NCI-H2081 treated with DMSO at 0.1 percent for 48 hours (cell line): ENCODE measurements around the gene HOXA1.
A peak's percentile ranks its signal among the peaks of the same experiment; 100 is the strongest.

Experiments
- DNase-seq: peaks from one replicate; lab custom pipeline; 2025; lab: John Stamatoyannopoulos, UW

The HOXA1 gene

GRCh38 chr7:27092819-27093110 is 3.0 kb downstream of the HOXA1 start:
- DNase-seq: no peak

GRCh38 chr7:27091941-27092818 is 3.6 kb downstream of the HOXA1 start:
- DNase-seq: no peak

GRCh38 chr7:27091105-27091504 is 4.7 kb downstream of the HOXA1 start:
- DNase-seq: no peak

GRCh38 chr7:27088002-27088922 is 7.5 kb downstream of the HOXA1 start:
- DNase-seq: no peak

GRCh38 chr7:27083646-27084045 is 12.2 kb downstream of the HOXA1 start:
- DNase-seq: no peak

GRCh38 chr7:27082171-27082570 is 13.6 kb downstream of the HOXA1 start:
- no peak for DNase-seq

- no peak for DNase-seq
Observed at GRCh38 chr7:27080844-27081436, 14.9 kb downstream of the HOXA1 start.

GRCh38 chr7:27079234-27079975 is 16.4 kb downstream of the HOXA1 start:
- DNase-seq: no peak

- DNase-seq: no peak
Observed at GRCh38 chr7:27078616-27079233, 17.1 kb downstream of the HOXA1 start.

GRCh38 chr7:27073076-27073475 is 22.7 kb downstream of the HOXA1 start:
- DNase-seq: peak; percentile 81

GRCh38 chr7:27071622-27072390 is 24.0 kb downstream of the HOXA1 start:
- DNase-seq: peak; percentile 25

- DNase-seq: no peak
Observed at GRCh38 chr7:27068259-27068658, 27.5 kb downstream of the HOXA1 start.

GRCh38 chr7:27066148-27066547 is 29.7 kb downstream of the HOXA1 start:
- DNase-seq: no peak

- DNase-seq: no peak
Observed at GRCh38 chr7:27065709-27066108, 30.1 kb downstream of the HOXA1 start.

GRCh38 chr7:27064661-27065060 is 31.1 kb downstream of the HOXA1 start:
- DNase-seq: no peak

- DNase-seq: no peak
Observed at GRCh38 chr7:27064159-27064558, 31.6 kb downstream of the HOXA1 start.

- DNase-seq: no peak
Observed at GRCh38 chr7:27062946-27063345, 32.9 kb downstream of the HOXA1 start.

GRCh38 chr7:27053153-27053552 is 42.6 kb downstream of the HOXA1 start:
- DNase-seq: no peak

GRCh38 chr7:27051451-27051850 is 44.3 kb downstream of the HOXA1 start:
- DNase-seq: no peak

GRCh38 chr7:27048438-27048837 is 47.4 kb downstream of the HOXA1 start:
- no peak for DNase-seq
